ENCODE results near the gene COLEC11.

The COLEC11 gene

DNA sequence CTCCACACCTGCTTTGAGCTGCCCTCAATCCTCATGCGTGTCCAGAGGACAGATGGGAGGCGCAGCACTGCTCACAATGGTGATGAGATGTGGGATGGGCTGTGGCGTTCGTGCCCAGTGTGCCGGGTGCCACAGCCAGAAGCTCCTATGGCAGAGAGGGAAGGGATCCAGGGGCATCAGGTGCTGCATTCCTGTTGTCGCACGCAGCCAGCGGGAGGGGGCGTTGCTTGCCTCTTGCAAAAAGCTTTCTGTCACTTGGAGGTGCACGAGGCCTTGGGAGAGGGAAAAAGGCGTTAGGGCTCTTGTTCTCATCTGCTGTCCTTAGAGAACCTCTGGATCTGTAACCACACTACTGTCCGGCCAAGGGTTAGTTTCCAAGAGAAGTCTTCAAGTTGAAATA lies 33.9 kb downstream of the COLEC11 start (continued):
- TF ChIP-seq, protein P1, sequence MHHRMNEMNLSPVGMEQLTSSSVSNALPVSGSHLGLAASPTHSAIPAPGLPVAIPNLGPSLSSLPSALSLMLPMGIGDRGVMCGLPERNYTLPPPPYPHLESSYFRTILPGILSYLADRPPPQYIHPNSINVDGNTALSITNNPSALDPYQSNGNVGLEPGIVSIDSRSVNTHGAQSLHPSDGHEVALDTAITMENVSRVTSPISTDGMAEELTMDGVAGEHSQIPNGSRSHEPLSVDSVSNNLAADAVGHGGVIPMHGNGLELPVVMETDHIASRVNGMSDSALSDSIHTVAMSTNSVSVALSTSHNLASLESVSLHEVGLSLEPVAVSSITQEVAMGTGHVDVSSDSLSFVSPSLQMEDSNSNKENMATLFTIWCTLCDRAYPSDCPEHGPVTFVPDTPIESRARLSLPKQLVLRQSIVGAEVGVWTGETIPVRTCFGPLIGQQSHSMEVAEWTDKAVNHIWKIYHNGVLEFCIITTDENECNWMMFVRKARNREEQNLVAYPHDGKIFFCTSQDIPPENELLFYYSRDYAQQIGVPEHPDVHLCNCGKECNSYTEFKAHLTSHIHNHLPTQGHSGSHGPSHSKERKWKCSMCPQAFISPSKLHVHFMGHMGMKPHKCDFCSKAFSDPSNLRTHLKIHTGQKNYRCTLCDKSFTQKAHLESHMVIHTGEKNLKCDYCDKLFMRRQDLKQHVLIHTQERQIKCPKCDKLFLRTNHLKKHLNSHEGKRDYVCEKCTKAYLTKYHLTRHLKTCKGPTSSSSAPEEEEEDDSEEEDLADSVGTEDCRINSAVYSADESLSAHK (tag by site-specific recombination; IDR thresholded peaks at IDR 0.05) = no peak
- TF ChIP-seq ZNF629 (tag by site-specific recombination; IDR thresholded peaks at IDR 0.05) = no peak
- TF ChIP-seq ZNF214 (tag by site-specific recombination; IDR thresholded peaks at IDR 0.05; ENCODE audit: borderline replicate concordance) = no peak
- no peak for TF ChIP-seq ZNF19 (tag by site-specific recombination; IDR thresholded peaks at IDR 0.05; ENCODE audit: low read depth)
- TF ChIP-seq, protein P2, sequence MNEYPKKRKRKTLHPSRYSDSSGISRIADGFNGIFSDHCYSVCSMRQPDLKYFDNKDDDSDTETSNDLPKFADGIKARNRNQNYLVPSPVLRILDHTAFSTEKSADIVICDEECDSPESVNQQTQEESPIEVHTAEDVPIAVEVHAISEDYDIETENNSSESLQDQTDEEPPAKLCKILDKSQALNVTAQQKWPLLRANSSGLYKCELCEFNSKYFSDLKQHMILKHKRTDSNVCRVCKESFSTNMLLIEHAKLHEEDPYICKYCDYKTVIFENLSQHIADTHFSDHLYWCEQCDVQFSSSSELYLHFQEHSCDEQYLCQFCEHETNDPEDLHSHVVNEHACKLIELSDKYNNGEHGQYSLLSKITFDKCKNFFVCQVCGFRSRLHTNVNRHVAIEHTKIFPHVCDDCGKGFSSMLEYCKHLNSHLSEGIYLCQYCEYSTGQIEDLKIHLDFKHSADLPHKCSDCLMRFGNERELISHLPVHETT (tag by site-specific recombination; IDR thresholded peaks at IDR 0.05) = no peak
- TF ChIP-seq, protein P3, sequence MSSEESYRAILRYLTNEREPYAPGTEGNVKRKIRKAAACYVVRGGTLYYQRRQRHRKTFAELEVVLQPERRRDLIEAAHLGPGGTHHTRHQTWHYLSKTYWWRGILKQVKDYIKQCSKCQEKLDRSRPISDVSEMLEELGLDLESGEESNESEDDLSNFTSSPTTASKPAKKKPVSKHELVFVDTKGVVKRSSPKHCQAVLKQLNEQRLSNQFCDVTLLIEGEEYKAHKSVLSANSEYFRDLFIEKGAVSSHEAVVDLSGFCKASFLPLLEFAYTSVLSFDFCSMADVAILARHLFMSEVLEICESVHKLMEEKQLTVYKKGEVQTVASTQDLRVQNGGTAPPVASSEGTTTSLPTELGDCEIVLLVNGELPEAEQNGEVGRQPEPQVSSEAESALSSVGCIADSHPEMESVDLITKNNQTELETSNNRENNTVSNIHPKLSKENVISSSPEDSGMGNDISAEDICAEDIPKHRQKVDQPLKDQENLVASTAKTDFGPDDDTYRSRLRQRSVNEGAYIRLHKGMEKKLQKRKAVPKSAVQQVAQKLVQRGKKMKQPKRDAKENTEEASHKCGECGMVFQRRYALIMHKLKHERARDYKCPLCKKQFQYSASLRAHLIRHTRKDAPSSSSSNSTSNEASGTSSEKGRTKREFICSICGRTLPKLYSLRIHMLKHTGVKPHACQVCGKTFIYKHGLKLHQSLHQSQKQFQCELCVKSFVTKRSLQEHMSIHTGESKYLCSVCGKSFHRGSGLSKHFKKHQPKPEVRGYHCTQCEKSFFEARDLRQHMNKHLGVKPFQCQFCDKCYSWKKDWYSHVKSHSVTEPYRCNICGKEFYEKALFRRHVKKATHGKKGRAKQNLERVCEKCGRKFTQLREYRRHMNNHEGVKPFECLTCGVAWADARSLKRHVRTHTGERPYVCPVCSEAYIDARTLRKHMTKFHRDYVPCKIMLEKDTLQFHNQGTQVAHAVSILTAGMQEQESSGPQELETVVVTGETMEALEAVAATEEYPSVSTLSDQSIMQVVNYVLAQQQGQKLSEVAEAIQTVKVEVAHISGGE (tag by site-specific recombination; conservative IDR thresholded peaks at IDR 0.05; ENCODE audit: low read depth) = no peak
- no peak for TF ChIP-seq GLIS2 (tag by site-specific recombination; IDR thresholded peaks at IDR 0.05)

DNA sequence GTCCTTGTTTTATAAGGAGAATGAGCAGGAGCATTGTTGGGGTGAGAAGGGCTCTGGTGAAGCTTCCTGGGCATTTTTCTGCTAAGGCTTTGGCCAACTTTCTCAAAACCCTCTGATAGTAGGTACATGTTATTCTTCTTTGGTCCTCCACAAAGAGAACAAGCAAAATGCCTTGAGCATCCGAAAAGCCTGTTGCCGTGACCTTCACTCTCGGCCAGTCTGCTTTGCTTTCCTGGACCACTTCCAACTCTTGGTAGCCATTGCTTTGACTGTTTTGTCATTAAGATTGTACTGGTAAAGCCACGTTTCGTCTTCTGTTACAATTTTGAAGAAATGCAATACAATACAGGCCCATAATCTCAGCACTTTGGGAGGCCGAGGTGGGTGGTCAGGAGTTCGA lies 35.7 kb downstream of the COLEC11 start:
- TF ChIP-seq, protein P4, sequence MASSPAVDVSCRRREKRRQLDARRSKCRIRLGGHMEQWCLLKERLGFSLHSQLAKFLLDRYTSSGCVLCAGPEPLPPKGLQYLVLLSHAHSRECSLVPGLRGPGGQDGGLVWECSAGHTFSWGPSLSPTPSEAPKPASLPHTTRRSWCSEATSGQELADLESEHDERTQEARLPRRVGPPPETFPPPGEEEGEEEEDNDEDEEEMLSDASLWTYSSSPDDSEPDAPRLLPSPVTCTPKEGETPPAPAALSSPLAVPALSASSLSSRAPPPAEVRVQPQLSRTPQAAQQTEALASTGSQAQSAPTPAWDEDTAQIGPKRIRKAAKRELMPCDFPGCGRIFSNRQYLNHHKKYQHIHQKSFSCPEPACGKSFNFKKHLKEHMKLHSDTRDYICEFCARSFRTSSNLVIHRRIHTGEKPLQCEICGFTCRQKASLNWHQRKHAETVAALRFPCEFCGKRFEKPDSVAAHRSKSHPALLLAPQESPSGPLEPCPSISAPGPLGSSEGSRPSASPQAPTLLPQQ (tag by site-specific recombination; IDR thresholded peaks at IDR 0.05) = no peak
- TF ChIP-seq ZNF114 (tag by site-specific recombination; IDR thresholded peaks at IDR 0.05) (no peak), ZNF2 (tag by site-specific recombination; IDR thresholded peaks at IDR 0.05) (no peak)
- Histone ChIP-seq H3K36me3 (ENCODE audit: control insufficient read depth in 2 of 2, insufficient read depth in 1 of 2, low read length in 2 of 2) (no peaks in the 10 kb centered on the region), H3K4me1 (ENCODE audit: control insufficient read depth, insufficient read depth, low read length) (no peaks in the 10 kb centered on the region), H3K27ac (ENCODE audit: extremely low read depth, low read depth, low read length) (no peak overlapping the region), H3K4me3 (ENCODE audit: low read depth, low read length) (no peak overlapping the region), H3K9me3 (ENCODE audit: control insufficient read depth, insufficient read depth, low read depth, low read length) (no peaks in the 10 kb centered on the region)
- CTCF ChIA-PET = no interaction called here
- POLR2A ChIA-PET = no interaction called here

DNA sequence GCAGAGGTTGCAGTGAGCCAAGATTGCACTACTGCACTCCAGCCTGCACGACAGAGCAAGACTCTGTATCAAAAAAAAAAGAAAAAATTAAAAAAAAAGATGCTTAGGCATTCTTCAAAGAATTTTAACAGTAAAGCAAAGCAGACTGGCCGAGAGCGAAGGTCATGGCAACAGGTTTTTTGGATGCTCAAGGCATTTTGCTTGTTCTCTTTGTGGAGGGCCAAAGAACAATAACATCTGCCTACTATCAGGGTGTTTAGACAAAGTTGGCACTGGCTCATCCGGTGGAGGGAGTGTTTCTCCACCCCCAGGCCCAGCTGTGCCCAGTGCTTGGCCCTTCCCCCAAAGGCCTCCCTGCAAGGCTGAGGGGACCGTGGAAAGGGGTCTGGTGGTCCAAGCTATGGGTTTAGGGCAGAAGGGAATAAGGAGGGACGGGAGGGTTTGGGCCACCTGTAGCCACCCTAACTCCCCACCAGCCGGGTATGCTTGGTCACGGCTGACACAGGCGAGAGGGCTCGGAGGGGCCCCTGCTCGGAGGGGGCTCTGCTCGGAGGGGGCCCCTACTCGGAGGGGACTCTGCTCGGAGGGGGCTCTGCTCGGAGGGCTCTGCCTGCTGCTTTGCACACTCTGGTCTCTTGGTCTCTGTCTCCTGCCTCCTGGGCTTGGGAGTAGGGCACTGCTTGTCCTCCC lies 36.4 kb downstream of the COLEC11 start:
- no peaks in the 10 kb centered on the region for H3K9me3 ChIP-seq (ENCODE audit: control insufficient read depth, insufficient read depth, low read depth, low read length)
- CTCF ChIA-PET = no interaction called here
- no peak overlapping the region for H3K4me3 ChIP-seq (ENCODE audit: low read depth, low read length)
- H3K27ac ChIP-seq (ENCODE audit: extremely low read depth, low read depth, low read length) = no peak overlapping the region
- H3K36me3 ChIP-seq (ENCODE audit: control insufficient read depth in 2 of 2, insufficient read depth in 1 of 2, low read length in 2 of 2) = no peaks in the 10 kb centered on the region
- no peaks in the 10 kb centered on the region for H3K4me1 ChIP-seq (ENCODE audit: control insufficient read depth, insufficient read depth, low read length)
- POLR2A ChIA-PET = no interaction called here
- no peak for TF ChIP-seq ZNF214 (tag by site-specific recombination; IDR thresholded peaks at IDR 0.05; ENCODE audit: borderline replicate concordance)
- TF ChIP-seq ZNF311 (tag by site-specific recombination; IDR thresholded peaks at IDR 0.05; ENCODE audit: borderline replicate concordance) = no peak
- TF ChIP-seq ZNF548 (tag by site-specific recombination; IDR thresholded peaks at IDR 0.05) = no peak

All from HEK293 (cell line).